ENCODE measurements around the gene NDUFA3.

- TF ChIP-seq CTCF (IDR thresholded peaks at IDR 0.05; ENCODE audit: low read depth, low read length, poor library complexity, severe bottlenecking): no peak
- no peak for TF ChIP-seq EZH2phosphoT487 (IDR thresholded peaks at IDR 0.05; ENCODE audit: borderline replicate concordance, low read length)
Measured at GRCh38 chr19:54107876-54108490, 5.3 kb downstream of the NDUFA3 start.

Data from DOHH2 (cell line).